ENCODE results near the gene NAALADL2. TPM values are rescaled to one million over a fixed set of nuclear protein-coding genes. Genes with fewer than 3 reads are reported as not detected.

Gene NAALADL2
- total and polyA plus RNA-seq, 2 donors (not counting 1 experiment from before 2014, with no cell fraction given), result 8.8 to 11.6 TPM

GRCh38 chr3:175479175-175479574, 620.0 kb downstream of the NAALADL2 start:
- no peaks in the 10 kb centered on the region for H4K20me1 ChIP-seq (ENCODE audit: control insufficient read depth, extremely low read depth, insufficient read depth, low read length)
- H3K4me1 ChIP-seq (ENCODE audit: control insufficient read depth, extremely low read depth, insufficient read depth, low read length), result no peaks in the 10 kb centered on the region
- no peaks in the 10 kb centered on the region for H3K27me3 ChIP-seq (ENCODE audit: control insufficient read depth, insufficient read depth, low read length)
- H3K79me2 ChIP-seq (ENCODE audit: control insufficient read depth, insufficient read depth, low read length), result no peaks in the 10 kb centered on the region
- H3K27ac ChIP-seq (ENCODE audit: insufficient read depth, low read length), result no peak overlapping the region
- H3K9me3 ChIP-seq (ENCODE audit: control insufficient read depth, insufficient read depth, low read depth, low read length), result no peaks in the 10 kb centered on the region
- H3K4me3 ChIP-seq (replicated peaks in 1 of 4; ENCODE audit: control extremely low read depth in 1 of 4, insufficient read depth in 1 of 4, low read depth in 3 of 4, low read length in 4 of 4), result no peak overlapping the region
- no peak overlapping the region for H2AFZ ChIP-seq (ENCODE audit: low read length)
- no peak for DNase-seq (ENCODE audit: low read depth in 2 of 2)
- H3K4me2 ChIP-seq (ENCODE audit: extremely low read depth, insufficient read depth, low read length), result no peak overlapping the region
- H3K9ac ChIP-seq (ENCODE audit: insufficient read depth, low read length), result no peak overlapping the region
- TF ChIP-seq CTCF (conservative IDR thresholded peaks at IDR 0.05 in 1 of 2, IDR thresholded peaks at IDR 0.05 in 1 of 2; ENCODE audit: low read depth in 1 of 2, low read length in 2 of 2) (no peak), EZH2 (IDR thresholded peaks at IDR 0.05; ENCODE audit: low read length, missing control alignments) (no peak)
- H3K36me3 ChIP-seq (ENCODE audit: control insufficient read depth, insufficient read depth, low read length), result no peaks in the 10 kb centered on the region

GRCh38 chr3:175479800-175480199, 620.7 kb downstream of the NAALADL2 start:
- Histone ChIP-seq H3K9ac (ENCODE audit: insufficient read depth, low read length) (no peak overlapping the region), H3K27me3 (ENCODE audit: control insufficient read depth, insufficient read depth, low read length) (no peaks in the 10 kb centered on the region), H3K4me1 (ENCODE audit: control insufficient read depth, extremely low read depth, insufficient read depth, low read length) (no peaks in the 10 kb centered on the region), H3K79me2 (ENCODE audit: control insufficient read depth, insufficient read depth, low read length) (no peaks in the 10 kb centered on the region), H4K20me1 (ENCODE audit: control insufficient read depth, extremely low read depth, insufficient read depth, low read length) (no peaks in the 10 kb centered on the region), H3K36me3 (ENCODE audit: control insufficient read depth, insufficient read depth, low read length) (no peaks in the 10 kb centered on the region), H2AFZ (ENCODE audit: low read length) (no peak overlapping the region), H3K27ac (ENCODE audit: insufficient read depth, low read length) (no peak overlapping the region), H3K4me3 (replicated peaks in 1 of 4; ENCODE audit: control extremely low read depth in 1 of 4, insufficient read depth in 1 of 4, low read depth in 3 of 4, low read length in 4 of 4) (no peak overlapping the region), H3K9me3 (ENCODE audit: control insufficient read depth, insufficient read depth, low read depth, low read length) (no peaks in the 10 kb centered on the region), H3K4me2 (ENCODE audit: extremely low read depth, insufficient read depth, low read length) (no peak overlapping the region)
- TF ChIP-seq EZH2 (IDR thresholded peaks at IDR 0.05; ENCODE audit: low read length, missing control alignments) (no peak), CTCF (conservative IDR thresholded peaks at IDR 0.05 in 1 of 2, IDR thresholded peaks at IDR 0.05 in 1 of 2; ENCODE audit: low read depth in 1 of 2, low read length in 2 of 2) (no peak)
- no peak for DNase-seq (ENCODE audit: low read depth in 2 of 2)

DNA sequence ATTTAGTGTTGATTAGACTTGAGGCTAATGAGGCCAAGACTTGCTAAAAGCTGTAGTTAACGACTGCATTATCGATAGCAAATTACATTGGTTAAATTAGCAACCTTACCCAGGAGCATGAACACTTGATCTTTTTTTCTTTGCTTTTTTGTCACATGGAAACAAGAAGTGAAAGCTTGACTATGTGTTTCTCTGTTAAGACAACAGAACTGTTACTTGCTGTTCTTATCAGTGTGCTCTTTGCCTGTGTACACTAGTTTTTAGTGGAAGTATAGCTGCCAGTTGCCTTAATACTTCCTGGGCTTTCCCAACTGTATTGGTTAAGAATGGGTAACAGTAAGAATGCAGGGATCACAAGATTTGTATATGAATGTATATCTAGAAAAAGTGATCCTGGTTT, 625.5 kb downstream of the NAALADL2 start:
- no peak overlapping the region for H3K4me2 ChIP-seq (ENCODE audit: extremely low read depth, insufficient read depth, low read length)
- no peak overlapping the region for H3K9ac ChIP-seq (ENCODE audit: insufficient read depth, low read length)
- TF ChIP-seq EZH2 (IDR thresholded peaks at IDR 0.05; ENCODE audit: low read length, missing control alignments), result no peak
- no peak for TF ChIP-seq CTCF (conservative IDR thresholded peaks at IDR 0.05 in 1 of 2, IDR thresholded peaks at IDR 0.05 in 1 of 2; ENCODE audit: low read depth in 1 of 2, low read length in 2 of 2)
- H3K79me2 ChIP-seq (ENCODE audit: control insufficient read depth, insufficient read depth, low read length), result no peaks in the 10 kb centered on the region
- no peaks in the 10 kb centered on the region for H3K27me3 ChIP-seq (ENCODE audit: control insufficient read depth, insufficient read depth, low read length)
- no peak overlapping the region for H3K27ac ChIP-seq (ENCODE audit: insufficient read depth, low read length)
- H4K20me1 ChIP-seq (ENCODE audit: control insufficient read depth, extremely low read depth, insufficient read depth, low read length), result no peaks in the 10 kb centered on the region
- no peak for DNase-seq (ENCODE audit: low read depth in 2 of 2)
- no peaks in the 10 kb centered on the region for H3K36me3 ChIP-seq (ENCODE audit: control insufficient read depth, insufficient read depth, low read length)
- no peak overlapping the region for H3K4me3 ChIP-seq (replicated peaks in 1 of 4; ENCODE audit: control extremely low read depth in 1 of 4, insufficient read depth in 1 of 4, low read depth in 3 of 4, low read length in 4 of 4)
- H3K9me3 ChIP-seq (ENCODE audit: control insufficient read depth, insufficient read depth, low read depth, low read length), result no peaks in the 10 kb centered on the region
- no peak overlapping the region for H2AFZ ChIP-seq (ENCODE audit: low read length)
- H3K4me1 ChIP-seq (ENCODE audit: control insufficient read depth, extremely low read depth, insufficient read depth, low read length), result no peaks in the 10 kb centered on the region
